ENCODE data around the gene CACNA1C.

CACNA1C gene

GRCh38 chr12:2412305-2412643 lies 359.5 kb downstream of the CACNA1C start:
- Histone ChIP-seq H3K36me3 (ENCODE audit: control insufficient read depth in 2 of 2, insufficient read depth in 2 of 2, low read length in 2 of 2) (peaks cover 0 to 2% of the 10 kb centered on the region in 2 donors), H3K4me1 (ENCODE audit: control insufficient read depth, insufficient read depth, low read length) (peaks cover 27% of the 10 kb centered on the region), H3K27ac (ENCODE audit: low read length) (no peak overlapping the region), H3K9ac (ENCODE audit: low read length in 2 of 2) (no peak overlapping the region), H3K9me3 (ENCODE audit: control insufficient read depth in 2 of 2, low read length in 2 of 2) (no peaks in the 10 kb centered on the region), H3K27me3 (ENCODE audit: control insufficient read depth in 1 of 2, insufficient read depth in 2 of 2, low read length in 2 of 2) (no peaks in the 10 kb centered on the region), H3K4me3 (ENCODE audit: low read length in 2 of 2) (no peak overlapping the region)

- peaks cover 0 to 2% of the 10 kb centered on the region in 2 donors for H3K36me3 ChIP-seq (ENCODE audit: control insufficient read depth in 2 of 2, insufficient read depth in 2 of 2, low read length in 2 of 2)
- H3K9ac ChIP-seq (ENCODE audit: low read length in 2 of 2): no peak overlapping the region
- no peak overlapping the region for H3K4me3 ChIP-seq (ENCODE audit: low read length in 2 of 2)
- H3K27ac ChIP-seq (ENCODE audit: low read length): no peak overlapping the region
- no peaks in the 10 kb centered on the region for H3K9me3 ChIP-seq (ENCODE audit: control insufficient read depth in 2 of 2, low read length in 2 of 2)
- H3K27me3 ChIP-seq (ENCODE audit: control insufficient read depth in 1 of 2, insufficient read depth in 2 of 2, low read length in 2 of 2): no peaks in the 10 kb centered on the region
- H3K4me1 ChIP-seq (ENCODE audit: control insufficient read depth, insufficient read depth, low read length): peaks cover 35% of the 10 kb centered on the region
These were observed 360.5 kb downstream of the CACNA1C start for GRCh38 chr12:2413301-2413700.

- Histone ChIP-seq H3K9ac (ENCODE audit: low read length in 2 of 2) (no peak overlapping the region), H3K4me3 (ENCODE audit: low read length in 2 of 2) (no peak overlapping the region), H3K36me3 (ENCODE audit: control insufficient read depth in 2 of 2, insufficient read depth in 2 of 2, low read length in 2 of 2) (no peaks in the 10 kb centered on the region), H3K9me3 (ENCODE audit: control insufficient read depth in 2 of 2, low read length in 2 of 2) (no peaks in the 10 kb centered on the region), H3K4me1 (ENCODE audit: control insufficient read depth, insufficient read depth, low read length) (peaks cover 35% of the 10 kb centered on the region), H3K27ac (ENCODE audit: low read length) (no peak overlapping the region), H3K27me3 (ENCODE audit: control insufficient read depth in 1 of 2, insufficient read depth in 2 of 2, low read length in 2 of 2) (no peaks in the 10 kb centered on the region)
These were observed 361.4 kb downstream of the CACNA1C start for GRCh38 chr12:2413999-2414792.

GRCh38 chr12:2414810-2415567 lies 362.2 kb downstream of the CACNA1C start:
- H3K27me3 ChIP-seq (ENCODE audit: control insufficient read depth in 1 of 2, insufficient read depth in 2 of 2, low read length in 2 of 2): no peaks in the 10 kb centered on the region
- peaks cover 35% of the 10 kb centered on the region for H3K4me1 ChIP-seq (ENCODE audit: control insufficient read depth, insufficient read depth, low read length)
- no peak overlapping the region for H3K27ac ChIP-seq (ENCODE audit: low read length)
- no peak overlapping the region for H3K9ac ChIP-seq (ENCODE audit: low read length in 2 of 2)
- no peaks in the 10 kb centered on the region for H3K9me3 ChIP-seq (ENCODE audit: control insufficient read depth in 2 of 2, low read length in 2 of 2)
- H3K4me3 ChIP-seq (ENCODE audit: low read length in 2 of 2): no peak overlapping the region
- no peaks in the 10 kb centered on the region for H3K36me3 ChIP-seq (ENCODE audit: control insufficient read depth in 2 of 2, insufficient read depth in 2 of 2, low read length in 2 of 2)

- Histone ChIP-seq H3K9ac (ENCODE audit: low read length in 2 of 2) (no peak overlapping the region), H3K36me3 (ENCODE audit: control insufficient read depth in 2 of 2, insufficient read depth in 2 of 2, low read length in 2 of 2) (no peaks in the 10 kb centered on the region), H3K4me3 (ENCODE audit: low read length in 2 of 2) (no peak overlapping the region), H3K27ac (ENCODE audit: low read length) (no peak overlapping the region), H3K9me3 (ENCODE audit: control insufficient read depth in 2 of 2, low read length in 2 of 2) (no peaks in the 10 kb centered on the region), H3K4me1 (ENCODE audit: control insufficient read depth, insufficient read depth, low read length) (peaks cover 32% of the 10 kb centered on the region), H3K27me3 (ENCODE audit: control insufficient read depth in 1 of 2, insufficient read depth in 2 of 2, low read length in 2 of 2) (no peaks in the 10 kb centered on the region)
These were observed 362.8 kb downstream of the CACNA1C start for GRCh38 chr12:2415568-2415944.

DNA sequence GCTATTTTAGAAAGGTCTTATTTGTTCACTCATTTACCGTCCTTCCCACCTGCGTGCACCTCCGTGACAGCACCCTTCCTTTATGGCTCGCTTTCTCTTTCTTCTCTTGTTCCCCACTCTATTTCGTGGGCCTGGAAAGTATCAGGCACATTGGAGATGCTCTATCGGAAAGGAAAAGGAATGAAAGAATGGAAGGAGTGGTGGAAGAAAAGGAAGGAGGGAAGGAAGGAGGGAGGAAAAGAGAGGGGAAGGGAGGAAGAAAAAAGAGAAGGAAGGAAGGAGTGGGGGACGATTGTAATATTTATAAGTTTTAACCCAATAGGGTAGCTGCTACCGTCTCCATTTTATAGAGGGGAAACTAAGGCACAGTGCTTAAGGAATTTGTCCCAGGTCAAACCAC lies 363.4 kb downstream of the CACNA1C start:
- H3K9me3 ChIP-seq (ENCODE audit: control insufficient read depth in 2 of 2, low read length in 2 of 2): no peaks in the 10 kb centered on the region
- H3K4me1 ChIP-seq (ENCODE audit: control insufficient read depth, insufficient read depth, low read length): peaks cover 26% of the 10 kb centered on the region
- no peaks in the 10 kb centered on the region for H3K27me3 ChIP-seq (ENCODE audit: control insufficient read depth in 1 of 2, insufficient read depth in 2 of 2, low read length in 2 of 2)
- H3K27ac ChIP-seq (ENCODE audit: low read length): no peak overlapping the region
- no peaks in the 10 kb centered on the region for H3K36me3 ChIP-seq (ENCODE audit: control insufficient read depth in 2 of 2, insufficient read depth in 2 of 2, low read length in 2 of 2)
- no peak overlapping the region for H3K4me3 ChIP-seq (ENCODE audit: low read length in 2 of 2)
- no peak overlapping the region for H3K9ac ChIP-seq (ENCODE audit: low read length in 2 of 2)

- Histone ChIP-seq H3K4me3 (ENCODE audit: low read length in 2 of 2) (no peak overlapping the region), H3K36me3 (ENCODE audit: control insufficient read depth in 2 of 2, insufficient read depth in 2 of 2, low read length in 2 of 2) (no peaks in the 10 kb centered on the region), H3K9ac (ENCODE audit: low read length in 2 of 2) (no peak overlapping the region), H3K27me3 (ENCODE audit: control insufficient read depth in 1 of 2, insufficient read depth in 2 of 2, low read length in 2 of 2) (no peaks in the 10 kb centered on the region), H3K27ac (ENCODE audit: low read length) (no peak overlapping the region), H3K9me3 (ENCODE audit: control insufficient read depth in 2 of 2, low read length in 2 of 2) (no peaks in the 10 kb centered on the region), H3K4me1 (ENCODE audit: control insufficient read depth, insufficient read depth, low read length) (peaks cover 23% of the 10 kb centered on the region)
These were observed 364.8 kb downstream of the CACNA1C start for GRCh38 chr12:2417481-2418160.

GRCh38 chr12:2418579-2418978 lies 365.8 kb downstream of the CACNA1C start:
- Histone ChIP-seq H3K4me1 (ENCODE audit: control insufficient read depth, insufficient read depth, low read length) (peaks cover 23% of the 10 kb centered on the region), H3K27ac (ENCODE audit: low read length) (no peak overlapping the region), H3K27me3 (ENCODE audit: control insufficient read depth in 1 of 2, insufficient read depth in 2 of 2, low read length in 2 of 2) (no peaks in the 10 kb centered on the region), H3K36me3 (ENCODE audit: control insufficient read depth in 2 of 2, insufficient read depth in 2 of 2, low read length in 2 of 2) (no peaks in the 10 kb centered on the region), H3K9ac (ENCODE audit: low read length in 2 of 2) (no peak overlapping the region), H3K4me3 (ENCODE audit: low read length in 2 of 2) (no peak overlapping the region), H3K9me3 (ENCODE audit: control insufficient read depth in 2 of 2, low read length in 2 of 2) (no peaks in the 10 kb centered on the region)

DNA sequence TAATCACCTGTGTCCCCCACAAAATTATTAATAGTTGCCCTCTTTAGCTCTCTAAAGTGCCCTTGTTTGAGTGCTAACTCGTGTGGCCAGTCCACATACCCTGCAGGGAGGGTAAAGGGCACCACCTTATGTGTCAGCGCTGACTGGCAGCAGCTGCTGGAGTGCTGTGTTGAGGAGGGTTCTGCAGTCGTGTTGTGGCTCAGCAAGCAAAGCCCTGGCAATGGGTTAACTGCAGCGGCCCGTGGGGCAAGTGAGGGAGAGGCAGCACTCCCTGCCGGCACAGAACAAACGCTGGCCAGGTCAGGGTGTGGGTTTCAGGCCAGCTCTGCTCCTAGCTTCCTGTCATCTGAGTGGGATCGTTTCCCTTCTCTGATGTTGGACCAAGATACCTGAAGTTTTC lies 369.8 kb downstream of the CACNA1C start:
- no peak overlapping the region for H3K27ac ChIP-seq (ENCODE audit: low read length)
- H3K4me1 ChIP-seq (ENCODE audit: control insufficient read depth, insufficient read depth, low read length): peaks cover 14% of the 10 kb centered on the region
- no peaks in the 10 kb centered on the region for H3K27me3 ChIP-seq (ENCODE audit: control insufficient read depth in 1 of 2, insufficient read depth in 2 of 2, low read length in 2 of 2)
- no peak overlapping the region for H3K4me3 ChIP-seq (ENCODE audit: low read length in 2 of 2)
- H3K36me3 ChIP-seq (ENCODE audit: control insufficient read depth in 2 of 2, insufficient read depth in 2 of 2, low read length in 2 of 2): no peaks in the 10 kb centered on the region
- peaks cover 0 to 7% of the 10 kb centered on the region in 2 donors for H3K9me3 ChIP-seq (ENCODE audit: control insufficient read depth in 2 of 2, low read length in 2 of 2)
- H3K9ac ChIP-seq (ENCODE audit: low read length in 2 of 2): no peak overlapping the region

DNA sequence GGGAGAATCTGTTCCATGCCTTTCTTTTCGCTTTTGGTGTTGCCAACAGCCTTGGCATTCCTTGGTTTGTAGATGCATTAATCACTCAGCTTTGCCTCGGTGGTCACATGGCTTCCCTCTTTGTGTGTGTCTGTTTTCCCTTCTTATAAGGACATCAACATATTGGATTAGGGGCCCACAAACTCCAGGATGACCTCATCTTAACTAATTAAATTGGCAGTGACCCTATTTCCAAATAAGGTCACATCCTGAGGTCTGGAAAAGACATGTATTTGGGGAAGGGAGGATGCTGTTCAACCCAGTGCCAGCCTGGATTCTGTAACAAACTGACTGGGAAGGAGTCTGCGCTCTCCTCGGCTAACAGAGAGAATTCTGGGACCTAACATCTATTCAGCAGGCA lies 376.2 kb downstream of the CACNA1C start:
- Histone ChIP-seq H3K27me3 (ENCODE audit: control insufficient read depth in 1 of 2, insufficient read depth in 2 of 2, low read length in 2 of 2) (no peaks in the 10 kb centered on the region), H3K4me1 (ENCODE audit: control insufficient read depth, insufficient read depth, low read length) (peaks cover 60% of the 10 kb centered on the region), H3K36me3 (ENCODE audit: control insufficient read depth in 2 of 2, insufficient read depth in 2 of 2, low read length in 2 of 2) (peaks cover 0 to 2% of the 10 kb centered on the region in 2 donors), H3K27ac (ENCODE audit: low read length) (peak overlapping the region; percentile 90), H3K9ac (ENCODE audit: low read length in 2 of 2) (peak overlapping the region in 1 of 2 donors; percentile 54), H3K4me3 (ENCODE audit: low read length in 2 of 2) (peak overlapping the region in 1 of 2 donors; percentile 22), H3K9me3 (ENCODE audit: control insufficient read depth in 2 of 2, low read length in 2 of 2) (peaks cover 0 to 7% of the 10 kb centered on the region in 2 donors)
